Adrenal gland (tissue), 5 donors: Measurements from ENCODE around the gene CARMIL3.

ENCODE experiments used
- CTCF ChIP-seq, 6 experiments: fragments of 450-650 bp in 4 of 6; fragments of 200-600 bp in 2 of 6; sonication (generic) in 1 of 6; IDR thresholded peaks; 1 replicate in 5 of 6; 2 replicates in 1 of 6; pipeline versions ENCODE4 v1.5.1 to v1.8.0; 2016 to 2021; ENCODE audit warnings: antibody characterized with exemption in 6 of 6, mild to moderate bottlenecking in 2 of 6, moderate library complexity in 1 of 6
- POLR2A ChIP-seq, 2 donors: fragments of 450-650 bp; IDR thresholded peaks; one replicate each; pipeline ENCODE4 v1.6.1; 2017; ENCODE audit warnings: antibody characterized with exemption in 2 of 2, mild to moderate bottlenecking in 2 of 2, moderate library complexity in 1 of 2
- donor health status: DM: no; HTN: no; CAD: no.

DNA sequence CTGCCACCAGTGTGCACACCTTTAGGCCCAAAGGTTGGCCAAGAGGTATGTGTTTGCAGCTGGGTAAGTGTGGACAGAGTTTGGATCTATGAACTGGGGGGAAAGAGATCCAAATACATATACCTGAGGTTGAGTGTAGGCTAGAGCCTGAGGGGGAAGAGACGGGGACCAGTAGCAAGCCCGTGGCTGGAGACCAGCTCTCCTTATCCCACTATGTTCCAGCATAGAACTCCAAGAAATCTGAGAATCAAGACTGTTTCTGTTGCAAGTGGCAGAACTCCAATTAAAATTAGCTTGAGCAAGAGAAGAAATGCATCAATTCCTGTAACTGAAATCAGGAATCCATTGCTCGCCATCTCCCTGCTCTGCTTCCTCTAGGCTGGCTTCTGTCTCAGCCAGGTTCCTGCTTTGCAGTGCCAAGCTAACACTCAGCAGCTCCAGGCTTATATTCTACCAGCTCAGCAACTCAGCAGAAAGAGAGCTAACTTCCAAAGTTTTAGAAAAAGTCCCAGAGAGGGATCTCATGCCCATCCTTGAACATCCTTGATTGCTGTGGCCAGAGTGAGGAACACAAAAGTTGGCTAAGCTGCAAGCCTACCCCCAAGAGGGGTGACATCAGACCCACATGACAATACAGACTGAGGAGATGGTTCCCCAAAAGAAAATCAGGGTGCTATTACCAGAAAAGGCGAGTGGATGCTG, 40.8 kb downstream of the CARMIL3 start:
- TF ChIP-seq CTCF (IDR thresholded peaks at IDR 0.05): no peak
- TF ChIP-seq POLR2A (IDR thresholded peaks at IDR 0.05): no peak
